ENCODE data around the gene TMEM86B.

DNA sequence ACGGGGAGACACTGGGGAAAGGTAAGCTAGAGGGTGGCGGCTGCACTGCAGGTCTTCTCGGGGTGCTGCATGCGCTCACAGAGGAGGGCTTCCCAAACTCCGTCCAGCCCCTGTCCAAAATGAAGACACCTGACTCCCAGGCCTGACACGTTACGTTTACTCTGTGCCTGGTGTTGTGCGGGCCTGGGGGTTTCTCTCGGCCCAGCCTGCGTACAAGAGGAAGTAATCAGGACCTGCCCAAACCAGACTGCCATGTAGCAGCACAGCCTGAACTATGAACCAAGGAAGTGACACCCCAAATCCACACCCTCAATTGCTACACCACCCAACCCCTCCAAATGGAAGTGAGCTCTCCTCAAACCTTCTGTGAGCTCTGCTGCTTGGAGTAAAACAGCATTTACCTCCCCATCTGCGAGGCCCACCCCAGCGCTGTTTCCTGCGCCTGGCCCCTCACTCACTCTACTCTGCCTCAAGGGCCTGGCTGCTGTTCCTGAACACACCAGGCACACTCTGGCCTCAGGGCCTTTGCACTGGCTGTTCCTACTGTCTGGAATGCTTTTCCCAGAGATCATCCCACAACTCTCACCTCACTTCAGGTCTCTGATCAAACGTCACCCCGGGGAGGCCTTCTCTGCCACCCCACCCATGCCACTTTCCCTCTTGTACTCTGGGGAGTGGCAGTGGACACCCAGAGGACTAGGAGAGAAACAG is 48.3 kb upstream of the TMEM86B start:
- TF ChIP-seq POLR2A (IDR thresholded peaks at IDR 0.05) (no peak), POLR2AphosphoS5 (IDR thresholded peaks at IDR 0.05) (no peak), EP300 (IDR thresholded peaks at IDR 0.05) (no peak)
- TF ChIP-seq, protein P1, sequence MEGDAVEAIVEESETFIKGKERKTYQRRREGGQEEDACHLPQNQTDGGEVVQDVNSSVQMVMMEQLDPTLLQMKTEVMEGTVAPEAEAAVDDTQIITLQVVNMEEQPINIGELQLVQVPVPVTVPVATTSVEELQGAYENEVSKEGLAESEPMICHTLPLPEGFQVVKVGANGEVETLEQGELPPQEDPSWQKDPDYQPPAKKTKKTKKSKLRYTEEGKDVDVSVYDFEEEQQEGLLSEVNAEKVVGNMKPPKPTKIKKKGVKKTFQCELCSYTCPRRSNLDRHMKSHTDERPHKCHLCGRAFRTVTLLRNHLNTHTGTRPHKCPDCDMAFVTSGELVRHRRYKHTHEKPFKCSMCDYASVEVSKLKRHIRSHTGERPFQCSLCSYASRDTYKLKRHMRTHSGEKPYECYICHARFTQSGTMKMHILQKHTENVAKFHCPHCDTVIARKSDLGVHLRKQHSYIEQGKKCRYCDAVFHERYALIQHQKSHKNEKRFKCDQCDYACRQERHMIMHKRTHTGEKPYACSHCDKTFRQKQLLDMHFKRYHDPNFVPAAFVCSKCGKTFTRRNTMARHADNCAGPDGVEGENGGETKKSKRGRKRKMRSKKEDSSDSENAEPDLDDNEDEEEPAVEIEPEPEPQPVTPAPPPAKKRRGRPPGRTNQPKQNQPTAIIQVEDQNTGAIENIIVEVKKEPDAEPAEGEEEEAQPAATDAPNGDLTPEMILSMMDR (IDR thresholded peaks at IDR 0.05) = no peak
